Mammary epithelial cell (primary cell): ENCODE data around the gene PDPR.
"Not testable (repeated sequence)": the region's sequence is repeated elsewhere in the genome, so short reads cannot be mapped to it uniquely, and the experiment has no call there.

Experiments used
- EZH2 ChIP-seq: IDR thresholded peaks from 2 replicates; pipeline ENCODE4 v1.6.1; 2012; ENCODE audit warnings: low read length, inconsistent platforms, borderline replicate concordance
- TF ChIP-seq, protein P1 (sequence below), 2 donors: IDR thresholded peaks in 1 of 2; conservative IDR thresholded peaks in 1 of 2; 2 replicates each; pipeline ENCODE4 v1.5.1; 2011 to 2012; ENCODE audit warnings: inconsistent platforms in 2 of 2, low read length in 2 of 2, mild to moderate bottlenecking in 2 of 2, control low read depth in 1 of 2, low read depth in 1 of 2; ENCODE audit not compliant: insufficient read depth in 1 of 2; ENCODE audit errors: extremely low read depth in 1 of 2

- TF ChIP-seq, protein P1, sequence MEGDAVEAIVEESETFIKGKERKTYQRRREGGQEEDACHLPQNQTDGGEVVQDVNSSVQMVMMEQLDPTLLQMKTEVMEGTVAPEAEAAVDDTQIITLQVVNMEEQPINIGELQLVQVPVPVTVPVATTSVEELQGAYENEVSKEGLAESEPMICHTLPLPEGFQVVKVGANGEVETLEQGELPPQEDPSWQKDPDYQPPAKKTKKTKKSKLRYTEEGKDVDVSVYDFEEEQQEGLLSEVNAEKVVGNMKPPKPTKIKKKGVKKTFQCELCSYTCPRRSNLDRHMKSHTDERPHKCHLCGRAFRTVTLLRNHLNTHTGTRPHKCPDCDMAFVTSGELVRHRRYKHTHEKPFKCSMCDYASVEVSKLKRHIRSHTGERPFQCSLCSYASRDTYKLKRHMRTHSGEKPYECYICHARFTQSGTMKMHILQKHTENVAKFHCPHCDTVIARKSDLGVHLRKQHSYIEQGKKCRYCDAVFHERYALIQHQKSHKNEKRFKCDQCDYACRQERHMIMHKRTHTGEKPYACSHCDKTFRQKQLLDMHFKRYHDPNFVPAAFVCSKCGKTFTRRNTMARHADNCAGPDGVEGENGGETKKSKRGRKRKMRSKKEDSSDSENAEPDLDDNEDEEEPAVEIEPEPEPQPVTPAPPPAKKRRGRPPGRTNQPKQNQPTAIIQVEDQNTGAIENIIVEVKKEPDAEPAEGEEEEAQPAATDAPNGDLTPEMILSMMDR (conservative IDR thresholded peaks at IDR 0.05 in 1 of 2, IDR thresholded peaks at IDR 0.05 in 1 of 2; ENCODE audit: extremely low read depth in 1 of 2, insufficient read depth in 1 of 2, low read depth in 1 of 2, low read length in 2 of 2), result not testable (repeated sequence)
- not testable (repeated sequence) for TF ChIP-seq EZH2
These were observed 542 bp upstream of the PDPR start for GRCh38 chr16:70113599-70113981.
